ENCODE data around the gene TMEM203.

TMEM203 gene

GRCh38 chr9:137157618-137158415, 47.6 kb downstream of the TMEM203 start:
- H3K27ac ChIP-seq = no peak overlapping the region
- no peak for DNase-seq (ENCODE audit: low read depth, low spot score)

GRCh38 chr9:137156567-137157375, 48.7 kb downstream of the TMEM203 start:
- no peak for DNase-seq (ENCODE audit: low read depth, low spot score)
- no peak overlapping the region for H3K27ac ChIP-seq
